ENCODE data around the gene NRP2.

The NRP2 gene

DNA sequence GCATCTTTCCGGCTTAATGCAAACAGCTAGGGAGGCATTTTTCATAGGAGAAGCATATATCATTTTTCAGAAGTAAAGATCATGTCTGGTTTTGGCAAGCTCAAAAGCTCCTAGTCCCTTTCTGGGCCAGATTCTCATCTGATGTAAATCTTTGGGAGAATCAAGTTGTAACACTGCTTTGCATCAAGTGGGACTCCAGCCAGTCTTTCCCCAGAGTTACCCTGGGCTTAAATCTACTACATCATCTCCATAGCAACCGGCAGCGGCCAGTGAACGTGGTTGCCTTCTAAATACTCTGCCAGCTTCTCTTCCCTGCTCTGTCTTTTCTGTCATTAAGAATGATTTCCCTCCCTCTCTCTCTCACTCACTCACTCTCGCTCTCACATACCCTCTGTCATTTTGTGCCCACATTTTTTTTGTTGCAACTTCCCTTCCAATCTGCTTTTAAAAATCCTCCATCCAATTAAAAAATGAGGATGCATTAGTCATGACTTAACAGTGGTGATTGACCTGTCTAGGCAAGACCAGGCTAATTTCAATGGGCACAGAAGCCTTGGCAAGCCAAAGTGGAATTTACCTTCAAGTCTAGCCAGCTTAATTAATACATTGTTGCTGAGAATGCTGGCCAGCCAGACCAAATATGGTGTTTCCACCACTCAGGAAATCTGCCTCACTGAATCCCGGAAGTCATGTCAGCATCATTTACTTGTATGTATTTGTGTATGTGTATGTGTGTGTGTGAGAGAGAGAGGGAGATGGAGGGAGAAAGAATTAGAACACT, 93.0 kb downstream of the NRP2 start:
- Histone ChIP-seq H3K36me3 (ENCODE audit: insufficient read depth, low read length) (no peaks in the 10 kb centered on the region), H3K4me3 (ENCODE audit: low read length, poor library complexity, severe bottlenecking) (no peak overlapping the region), H4K20me1 (ENCODE audit: insufficient read depth, low read length, poor library complexity, severe bottlenecking) (no peaks in the 10 kb centered on the region), H3K4me2 (ENCODE audit: low read depth, low read length, poor library complexity, severe bottlenecking) (no peak overlapping the region), H3K9me2 (replicated peaks; ENCODE audit: low read depth, low read length) (no peaks in the 10 kb centered on the region), H3K4me1 (ENCODE audit: insufficient read depth, low read length, poor library complexity, severe bottlenecking) (peaks cover 61% of the 10 kb centered on the region), H3F3A (ENCODE audit: low read depth) (no peaks in the 10 kb centered on the region), H3K9me3 (ENCODE audit: insufficient read depth, low read depth, low read length) (no peaks in the 10 kb centered on the region), H3K27me3 (ENCODE audit: insufficient read depth, low read length, poor library complexity, severe bottlenecking) (no peaks in the 10 kb centered on the region), H2AFZ (ENCODE audit: low read length) (no peak overlapping the region), H3K9ac (ENCODE audit: low read depth, low read length, poor library complexity, severe bottlenecking) (no peak overlapping the region), H3K79me2 (ENCODE audit: insufficient read depth, low read length) (no peaks in the 10 kb centered on the region)
- no peak for TF ChIP-seq EZH2phosphoT487 (IDR thresholded peaks at IDR 0.05; ENCODE audit: borderline replicate concordance)
- TF ChIP-seq, protein P1, sequence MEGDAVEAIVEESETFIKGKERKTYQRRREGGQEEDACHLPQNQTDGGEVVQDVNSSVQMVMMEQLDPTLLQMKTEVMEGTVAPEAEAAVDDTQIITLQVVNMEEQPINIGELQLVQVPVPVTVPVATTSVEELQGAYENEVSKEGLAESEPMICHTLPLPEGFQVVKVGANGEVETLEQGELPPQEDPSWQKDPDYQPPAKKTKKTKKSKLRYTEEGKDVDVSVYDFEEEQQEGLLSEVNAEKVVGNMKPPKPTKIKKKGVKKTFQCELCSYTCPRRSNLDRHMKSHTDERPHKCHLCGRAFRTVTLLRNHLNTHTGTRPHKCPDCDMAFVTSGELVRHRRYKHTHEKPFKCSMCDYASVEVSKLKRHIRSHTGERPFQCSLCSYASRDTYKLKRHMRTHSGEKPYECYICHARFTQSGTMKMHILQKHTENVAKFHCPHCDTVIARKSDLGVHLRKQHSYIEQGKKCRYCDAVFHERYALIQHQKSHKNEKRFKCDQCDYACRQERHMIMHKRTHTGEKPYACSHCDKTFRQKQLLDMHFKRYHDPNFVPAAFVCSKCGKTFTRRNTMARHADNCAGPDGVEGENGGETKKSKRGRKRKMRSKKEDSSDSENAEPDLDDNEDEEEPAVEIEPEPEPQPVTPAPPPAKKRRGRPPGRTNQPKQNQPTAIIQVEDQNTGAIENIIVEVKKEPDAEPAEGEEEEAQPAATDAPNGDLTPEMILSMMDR (conservative IDR thresholded peaks at IDR 0.05; ENCODE audit: low read length), result no peak

- no peak overlapping the region for H3K9ac ChIP-seq (ENCODE audit: low read depth, low read length, poor library complexity, severe bottlenecking)
- TF ChIP-seq EZH2phosphoT487 (IDR thresholded peaks at IDR 0.05; ENCODE audit: borderline replicate concordance), result no peak
- TF ChIP-seq, protein P1 (conservative IDR thresholded peaks at IDR 0.05; ENCODE audit: low read length), result peak; percentile 95
Measured at GRCh38 chr2:205776139-205776538, 93.8 kb downstream of the NRP2 start.

GRCh38 chr2:205776720-205777119, 94.4 kb downstream of the NRP2 start:
- Histone ChIP-seq H3F3A (ENCODE audit: low read depth) (peaks cover 10% of the 10 kb centered on the region), H3K4me2 (ENCODE audit: low read depth, low read length, poor library complexity, severe bottlenecking) (no peak overlapping the region), H3K27me3 (ENCODE audit: insufficient read depth, low read length, poor library complexity, severe bottlenecking) (no peaks in the 10 kb centered on the region), H4K20me1 (ENCODE audit: insufficient read depth, low read length, poor library complexity, severe bottlenecking) (no peaks in the 10 kb centered on the region), H3K9me3 (ENCODE audit: insufficient read depth, low read depth, low read length) (no peaks in the 10 kb centered on the region), H3K9ac (ENCODE audit: low read depth, low read length, poor library complexity, severe bottlenecking) (no peak overlapping the region), H3K9me2 (replicated peaks; ENCODE audit: low read depth, low read length) (no peaks in the 10 kb centered on the region), H3K36me3 (ENCODE audit: insufficient read depth, low read length) (no peaks in the 10 kb centered on the region), H3K4me1 (ENCODE audit: insufficient read depth, low read length, poor library complexity, severe bottlenecking) (peaks cover 61% of the 10 kb centered on the region), H3K79me2 (ENCODE audit: insufficient read depth, low read length) (no peaks in the 10 kb centered on the region), H2AFZ (ENCODE audit: low read length) (no peak overlapping the region), H3K4me3 (ENCODE audit: low read length, poor library complexity, severe bottlenecking) (no peak overlapping the region)
- no peak for TF ChIP-seq EZH2phosphoT487 (IDR thresholded peaks at IDR 0.05; ENCODE audit: borderline replicate concordance)
- TF ChIP-seq, protein P1 (conservative IDR thresholded peaks at IDR 0.05; ENCODE audit: low read length), result no peak

More at GRCh38 chr2:205776139-205776538, 93.8 kb downstream of the NRP2 start:
- Histone ChIP-seq H2AFZ (ENCODE audit: low read length) (no peak overlapping the region), H4K20me1 (ENCODE audit: insufficient read depth, low read length, poor library complexity, severe bottlenecking) (no peaks in the 10 kb centered on the region), H3K27me3 (ENCODE audit: insufficient read depth, low read length, poor library complexity, severe bottlenecking) (no peaks in the 10 kb centered on the region), H3K9me2 (replicated peaks; ENCODE audit: low read depth, low read length) (no peaks in the 10 kb centered on the region), H3K4me2 (ENCODE audit: low read depth, low read length, poor library complexity, severe bottlenecking) (no peak overlapping the region), H3F3A (ENCODE audit: low read depth) (peaks cover 4% of the 10 kb centered on the region; the same call in 1 of the 2 replicates), H3K79me2 (ENCODE audit: insufficient read depth, low read length) (no peaks in the 10 kb centered on the region), H3K9me3 (ENCODE audit: insufficient read depth, low read depth, low read length) (no peaks in the 10 kb centered on the region), H3K4me3 (ENCODE audit: low read length, poor library complexity, severe bottlenecking) (no peak overlapping the region), H3K36me3 (ENCODE audit: insufficient read depth, low read length) (no peaks in the 10 kb centered on the region), H3K4me1 (ENCODE audit: insufficient read depth, low read length, poor library complexity, severe bottlenecking) (peaks cover 61% of the 10 kb centered on the region)
